KOPT-K1 (cell line): ENCODE measurements around the gene CDK17.

Experiments
- H3K27ac ChIP-seq: fragments of 200-600 bp; sonication (generic); 2 replicates; pipeline ENCODE4 v1.5.1; 2016; ENCODE audit warnings: antibody characterized with exemption, mild to moderate bottlenecking, low read depth, low read length; ENCODE audit not compliant: poor library complexity, severe bottlenecking
- H3K36me3 ChIP-seq: fragments of 200-600 bp; sonication (generic); 2 replicates; pipeline ENCODE4 v1.5.1; 2017; ENCODE audit warnings: antibody characterized with exemption, mild to moderate bottlenecking, low read length, moderate library complexity; ENCODE audit not compliant: insufficient read depth
- H3K9me3 ChIP-seq: fragments of 200-600 bp; sonication (generic); 2 replicates; pipeline ENCODE4 v1.5.1; 2017; ENCODE audit warnings: antibody characterized with exemption, low read length, mild to moderate bottlenecking; ENCODE audit not compliant: insufficient read depth, poor library complexity, severe bottlenecking

CDK17 gene

DNA sequence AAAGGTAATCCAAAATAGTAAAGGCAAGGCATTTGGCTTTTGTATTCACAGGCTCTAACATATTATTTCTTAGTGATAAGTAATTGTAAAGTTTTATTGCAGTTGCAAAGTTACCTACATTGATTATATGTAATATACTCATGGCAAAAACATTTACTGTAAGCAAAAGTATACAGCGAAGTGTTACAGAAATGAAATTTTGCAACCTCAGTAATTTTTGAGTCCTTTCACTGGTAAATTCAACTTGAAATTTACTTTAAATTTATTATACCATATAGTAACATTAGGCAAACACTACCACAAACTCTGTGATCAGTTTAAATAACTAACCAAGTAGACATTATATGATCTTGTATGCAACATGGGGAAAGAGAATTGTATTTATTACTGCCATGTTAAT lies 89.0 kb downstream of the CDK17 start:
- no peaks in the 10 kb centered on the region for H3K9me3 ChIP-seq

GRCh38 chr12:96310067-96310466 lies 90.2 kb downstream of the CDK17 start:
- Histone ChIP-seq H3K9me3 (no peaks in the 10 kb centered on the region), H3K27ac (no peak overlapping the region), H3K36me3 (peaks cover 37% of the 10 kb centered on the region)

More for the DNA sequence above, 89.0 kb downstream of the CDK17 start:
- no peak overlapping the region for H3K27ac ChIP-seq
- peaks cover 37% of the 10 kb centered on the region for H3K36me3 ChIP-seq

DNA sequence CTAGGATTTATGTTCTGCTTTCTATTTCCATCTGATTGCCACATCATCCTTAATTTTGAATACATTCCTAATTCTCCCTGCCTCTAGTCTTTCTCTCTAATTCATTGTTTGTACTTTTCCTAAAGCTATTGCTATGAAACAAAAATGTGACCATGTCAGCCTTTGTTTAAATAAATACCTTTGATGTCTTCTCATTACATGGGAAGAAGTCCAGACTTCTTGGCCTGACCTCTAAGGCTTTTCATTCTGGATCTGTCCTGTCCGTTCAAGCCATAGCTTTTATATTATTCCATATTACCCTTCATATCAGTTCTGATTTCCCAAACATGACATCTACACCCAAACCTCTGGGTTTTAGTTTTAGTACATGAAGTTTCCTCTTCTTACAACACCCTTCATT lies 91.4 kb downstream of the CDK17 start:
- no peaks in the 10 kb centered on the region for H3K9me3 ChIP-seq
- no peak overlapping the region for H3K27ac ChIP-seq
- peaks cover 37% of the 10 kb centered on the region for H3K36me3 ChIP-seq

- Histone ChIP-seq H3K9me3 (no peaks in the 10 kb centered on the region), H3K36me3 (peaks cover 15% of the 10 kb centered on the region), H3K27ac (no peak overlapping the region)
These were observed 94.6 kb downstream of the CDK17 start for GRCh38 chr12:96305665-96306064.

- no peak overlapping the region for H3K27ac ChIP-seq
- peaks cover 22% of the 10 kb centered on the region for H3K36me3 ChIP-seq
- no peaks in the 10 kb centered on the region for H3K9me3 ChIP-seq
These were observed 96.6 kb downstream of the CDK17 start for GRCh38 chr12:96303653-96304052.

DNA sequence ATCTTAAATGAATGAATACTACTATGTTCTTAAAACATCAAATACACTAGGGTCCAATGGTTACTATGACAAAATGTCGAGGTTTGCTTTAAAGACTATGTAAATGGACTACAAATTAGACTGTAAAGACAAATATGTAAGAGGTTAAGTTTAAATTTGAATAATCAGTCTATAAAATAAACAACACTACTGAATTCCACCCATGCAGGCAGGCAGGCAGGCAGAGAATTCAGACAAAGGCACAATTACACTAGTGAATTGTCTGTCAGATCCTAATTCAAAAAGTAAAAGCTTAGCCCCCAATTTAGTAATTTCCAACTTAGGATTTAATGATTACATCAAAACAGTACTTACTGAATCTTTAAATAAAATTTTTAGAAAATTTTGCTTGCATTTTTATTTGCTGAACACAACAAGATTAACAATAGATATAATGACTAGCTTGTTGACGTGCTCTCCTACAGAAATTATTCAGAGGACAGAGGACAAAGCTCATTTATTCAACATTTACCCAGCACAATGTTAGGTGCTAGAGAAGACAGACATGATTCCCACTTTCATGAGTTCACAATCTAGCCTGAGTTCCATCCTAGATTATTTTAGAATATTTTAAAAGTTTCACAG lies 97.4 kb downstream of the CDK17 start:
- peaks cover 17% of the 10 kb centered on the region for H3K36me3 ChIP-seq
- no peak overlapping the region for H3K27ac ChIP-seq
- H3K9me3 ChIP-seq, result no peaks in the 10 kb centered on the region

GRCh38 chr12:96301732-96302131 lies 98.5 kb downstream of the CDK17 start:
- peaks cover 23% of the 10 kb centered on the region for H3K36me3 ChIP-seq
- no peaks in the 10 kb centered on the region for H3K9me3 ChIP-seq
- no peak overlapping the region for H3K27ac ChIP-seq

DNA sequence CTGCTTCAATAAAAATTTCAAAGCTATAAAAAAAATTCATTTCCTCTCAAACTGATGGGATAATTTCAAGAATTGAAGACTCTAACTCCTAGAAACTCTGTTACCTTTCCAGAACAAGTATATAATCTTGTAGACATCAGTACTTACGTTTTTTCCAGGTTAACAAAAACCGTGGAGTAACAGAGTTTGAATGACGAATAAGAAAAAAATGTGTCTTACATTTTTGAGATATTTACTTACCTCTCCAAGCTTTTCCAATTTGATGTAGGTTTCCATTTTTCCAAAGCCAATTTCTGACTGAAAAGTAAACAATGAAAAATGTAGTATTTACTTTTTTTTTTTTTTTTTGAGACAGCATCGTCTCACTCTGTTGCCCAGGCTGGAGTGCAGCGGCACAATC lies 100.2 kb downstream of the CDK17 start:
- Histone ChIP-seq H3K27ac (no peak overlapping the region), H3K36me3 (peaks cover 39% of the 10 kb centered on the region), H3K9me3 (no peaks in the 10 kb centered on the region)

DNA sequence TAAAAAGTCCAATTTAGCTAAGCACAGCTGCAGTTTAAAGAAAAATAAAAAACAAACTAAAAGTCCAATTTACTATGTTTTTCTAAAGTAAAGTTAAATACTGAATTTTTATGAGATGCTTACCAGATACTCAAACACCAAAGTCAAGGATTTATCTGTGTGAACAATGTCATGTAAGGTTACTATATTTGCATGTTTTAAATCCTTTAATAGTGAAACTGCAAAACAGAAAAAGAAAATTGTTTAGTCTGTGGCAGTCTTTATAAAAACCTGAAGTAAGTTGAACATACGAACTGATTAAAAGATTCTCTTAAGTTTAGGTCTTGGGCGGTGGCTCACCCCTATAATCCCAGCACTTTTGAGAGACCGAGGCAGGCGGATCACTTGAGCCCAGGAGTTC lies 102.7 kb downstream of the CDK17 start:
- H3K27ac ChIP-seq, result no peak overlapping the region
- H3K36me3 ChIP-seq, result peaks cover 60% of the 10 kb centered on the region
- peaks cover 5% of the 10 kb centered on the region for H3K9me3 ChIP-seq

- Histone ChIP-seq H3K27ac (no peak overlapping the region), H3K9me3 (peaks cover 5% of the 10 kb centered on the region), H3K36me3 (peaks cover 77% of the 10 kb centered on the region)
These were observed 104.6 kb downstream of the CDK17 start for GRCh38 chr12:96295532-96296160.

DNA sequence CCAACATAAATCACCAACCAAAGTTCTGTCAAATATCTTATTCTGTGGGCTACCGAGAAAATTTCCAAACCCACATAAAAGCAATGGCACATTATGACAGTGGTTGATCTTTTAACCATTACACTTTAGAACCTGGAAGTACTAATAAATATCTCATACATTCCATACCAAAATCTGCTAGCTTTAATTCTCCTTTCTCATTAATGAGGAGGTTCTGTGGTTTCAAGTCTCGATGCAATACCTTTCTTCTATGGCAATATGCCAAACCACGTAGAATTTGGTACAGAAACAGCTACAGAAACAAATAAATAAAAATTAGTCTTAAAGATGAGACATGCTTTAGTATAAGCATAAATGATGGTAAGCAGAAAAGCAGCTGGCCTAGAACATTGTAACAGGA lies 105.4 kb downstream of the CDK17 start:
- H3K9me3 ChIP-seq, result peaks cover 5% of the 10 kb centered on the region
- H3K36me3 ChIP-seq, result peaks cover 73% of the 10 kb centered on the region
- no peak overlapping the region for H3K27ac ChIP-seq

DNA sequence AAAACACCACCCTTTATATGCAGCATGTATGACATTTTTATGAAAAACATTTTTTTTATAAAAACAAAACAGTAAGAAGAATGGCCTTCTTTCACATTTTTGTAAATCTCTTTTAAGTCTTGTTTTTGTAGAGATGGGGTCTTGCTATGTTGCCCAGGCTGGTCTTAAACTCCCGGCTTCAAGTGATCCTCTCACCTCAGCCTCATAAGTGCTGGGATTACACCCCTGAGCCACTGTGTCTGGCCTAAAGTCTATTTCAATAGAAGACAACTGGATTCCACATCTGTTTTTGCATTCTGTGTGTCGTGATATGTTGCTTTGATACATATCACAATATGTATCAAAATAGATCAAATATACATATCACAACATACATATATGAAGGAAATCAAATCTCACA lies 107.1 kb downstream of the CDK17 start:
- Histone ChIP-seq H3K9me3 (peaks cover 5% of the 10 kb centered on the region), H3K36me3 (peaks cover 83% of the 10 kb centered on the region), H3K27ac (no peak overlapping the region)

DNA sequence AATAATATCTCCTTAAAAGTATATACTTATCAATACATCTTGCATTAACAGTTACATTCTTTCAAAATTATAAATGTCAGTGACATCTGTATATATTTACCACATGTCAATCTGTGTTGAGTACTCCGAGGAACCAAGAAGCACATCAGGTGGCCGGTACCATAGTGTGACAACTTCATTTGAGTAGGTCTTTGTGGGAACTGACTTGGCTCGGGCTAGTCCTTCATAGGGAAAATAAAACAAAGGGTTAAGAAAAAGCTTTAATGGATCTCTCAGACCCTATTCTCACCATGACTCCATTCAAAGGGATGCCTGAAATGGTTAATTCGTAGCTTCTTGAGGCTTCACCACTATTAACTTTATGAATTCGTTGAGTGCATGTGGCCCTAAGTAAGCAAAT lies 111.2 kb downstream of the CDK17 start:
- H3K27ac ChIP-seq, result no peak overlapping the region
- peaks cover 83% of the 10 kb centered on the region for H3K36me3 ChIP-seq
- no peaks in the 10 kb centered on the region for H3K9me3 ChIP-seq

- H3K9me3 ChIP-seq, result no peaks in the 10 kb centered on the region
- no peak overlapping the region for H3K27ac ChIP-seq
- H3K36me3 ChIP-seq, result peaks cover 93% of the 10 kb centered on the region
These were observed 115.1 kb downstream of the CDK17 start for GRCh38 chr12:96285158-96285557.

GRCh38 chr12:96274331-96274730 lies 125.9 kb downstream of the CDK17 start:
- Histone ChIP-seq H3K36me3 (peaks cover 56% of the 10 kb centered on the region), H3K9me3 (no peaks in the 10 kb centered on the region), H3K27ac (no peak overlapping the region)
